Stimulated activated CD4-positive, alpha-beta T cell treated with anti-CD3 and anti-CD28 coated beads, Interleukin-1b, Interleukin-23, amount 100 ng/mL, for 1 hour (primary cell): ENCODE measurements around the gene ZNF331.

Experiments used
- DNase-seq, 2 donors: peaks; one replicate each; pipeline ENCODE4 v3.0.0-alpha.2; 2020; ENCODE audit warnings: low read depth in 2 of 2

Gene ZNF331

GRCh38 chr19:53571339-53571738 is 33.4 kb downstream of the ZNF331 start:
- no peak for DNase-seq

DNA sequence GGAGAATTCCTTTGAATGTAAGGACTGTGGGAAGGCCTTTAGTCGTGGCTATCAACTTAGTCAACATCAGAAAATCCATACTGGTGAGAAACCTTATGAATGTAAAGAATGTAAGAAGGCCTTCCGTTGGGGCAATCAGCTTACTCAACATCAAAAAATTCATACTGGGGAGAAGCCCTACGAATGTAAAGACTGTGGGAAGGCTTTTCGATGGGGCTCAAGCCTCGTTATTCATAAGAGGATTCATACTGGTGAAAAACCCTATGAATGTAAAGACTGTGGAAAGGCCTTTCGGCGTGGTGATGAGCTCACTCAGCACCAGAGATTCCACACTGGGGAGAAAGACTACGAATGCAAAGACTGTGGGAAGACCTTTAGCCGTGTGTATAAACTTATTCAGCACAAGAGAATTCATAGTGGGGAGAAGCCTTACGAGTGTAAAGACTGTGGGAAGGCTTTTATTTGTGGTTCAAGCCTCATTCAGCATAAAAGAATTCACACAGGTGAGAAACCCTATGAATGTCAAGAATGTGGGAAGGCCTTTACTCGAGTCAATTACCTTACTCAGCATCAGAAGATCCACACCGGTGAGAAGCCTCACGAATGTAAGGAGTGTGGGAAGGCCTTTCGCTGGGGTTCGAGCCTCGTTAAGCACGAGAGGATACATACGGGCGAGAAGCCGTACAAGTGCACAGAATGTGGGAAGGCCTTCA is 39.2 kb downstream of the ZNF331 start:
- no peak for DNase-seq

GRCh38 chr19:53577968-53578367 is 40.0 kb downstream of the ZNF331 start:
- DNase-seq: no peak

- no peak for DNase-seq
Measured at GRCh38 chr19:53579518-53579917, 41.6 kb downstream of the ZNF331 start.

DNA sequence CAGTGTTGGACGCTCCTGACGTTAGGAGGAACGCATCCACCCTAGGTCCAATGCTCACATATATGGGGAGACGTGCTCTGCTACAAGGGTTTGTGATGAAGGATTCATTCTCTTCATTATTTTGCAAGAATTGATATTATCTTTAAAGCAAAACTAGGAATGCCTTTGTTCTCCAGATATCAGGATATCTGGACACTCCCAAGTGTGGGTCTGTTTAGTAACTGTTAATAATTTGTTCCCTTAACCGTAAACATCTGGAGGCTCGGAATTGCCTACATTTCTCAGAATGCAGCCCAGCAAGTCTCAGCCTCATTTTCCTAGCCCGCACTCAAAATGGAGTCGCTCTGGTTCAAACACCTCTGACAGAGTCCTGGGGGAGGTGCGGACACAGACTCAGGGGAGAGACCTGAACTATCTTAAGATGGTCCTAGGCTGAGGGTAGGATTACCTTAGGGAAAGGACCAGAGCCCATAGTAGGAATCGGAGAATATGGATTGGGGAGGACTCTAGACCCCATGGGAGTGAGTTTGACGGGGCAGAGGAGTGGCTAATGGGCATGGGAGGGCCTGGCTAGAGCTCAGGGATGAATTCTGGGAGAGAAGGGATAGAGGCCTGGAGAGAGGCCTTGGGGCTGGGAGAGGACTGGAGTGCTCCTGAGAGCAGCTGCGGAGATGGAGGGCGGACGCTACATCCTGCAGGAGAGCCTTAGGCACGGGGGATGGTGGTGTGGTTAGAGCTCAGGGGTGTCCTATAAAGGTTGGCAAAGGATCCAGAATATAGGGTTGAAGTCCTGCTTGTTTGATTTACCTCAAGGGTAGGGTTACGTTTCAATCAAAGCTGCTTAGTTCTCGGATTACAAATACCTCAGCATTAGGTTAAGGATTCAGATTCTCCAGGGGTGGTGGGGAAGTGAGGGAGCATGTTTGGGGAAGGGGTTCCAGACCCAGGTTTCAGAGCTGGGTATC is 43.2 kb downstream of the ZNF331 start:
- DNase-seq: no peak

DNA sequence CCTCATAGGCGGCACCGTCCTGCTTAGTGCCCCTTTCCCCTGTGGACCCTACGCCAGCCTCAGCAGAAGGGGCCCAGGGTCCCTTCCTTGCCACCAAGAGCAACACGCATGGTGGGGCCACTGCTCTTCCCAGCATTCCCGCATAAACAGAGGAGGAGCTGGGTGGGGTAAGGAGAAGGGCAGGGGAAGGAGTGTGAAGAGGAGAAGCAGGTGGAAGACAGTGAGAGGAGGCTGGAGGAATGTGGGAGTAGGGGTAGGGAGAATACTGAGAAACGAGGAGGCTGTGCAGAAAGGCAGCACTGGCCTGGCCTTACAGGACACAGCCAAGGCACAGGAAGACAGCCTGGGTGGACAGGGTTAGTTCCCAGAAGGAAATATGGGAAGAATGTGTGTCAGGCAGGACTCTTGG is 43.9 kb downstream of the ZNF331 start:
- no peak for DNase-seq

DNA sequence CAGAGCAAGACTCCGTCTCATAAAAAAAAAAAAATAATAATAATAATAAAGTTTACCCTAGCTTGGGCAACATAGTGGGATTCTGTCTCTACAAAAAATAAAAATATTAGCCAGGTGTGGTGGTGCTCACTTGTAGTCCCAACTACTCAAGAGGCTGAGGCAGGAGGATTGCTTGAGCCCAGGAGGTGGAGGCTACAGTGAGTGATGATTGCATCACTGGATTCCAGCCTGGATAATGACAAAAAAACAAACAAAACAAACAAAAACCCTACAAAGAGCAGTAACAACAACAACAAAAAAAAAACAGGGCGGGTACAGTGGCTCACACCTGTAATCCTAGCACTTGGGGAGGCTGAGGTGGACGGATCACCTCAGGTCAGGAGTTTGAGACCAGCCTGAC is 45.2 kb downstream of the ZNF331 start:
- no peak for DNase-seq

DNA sequence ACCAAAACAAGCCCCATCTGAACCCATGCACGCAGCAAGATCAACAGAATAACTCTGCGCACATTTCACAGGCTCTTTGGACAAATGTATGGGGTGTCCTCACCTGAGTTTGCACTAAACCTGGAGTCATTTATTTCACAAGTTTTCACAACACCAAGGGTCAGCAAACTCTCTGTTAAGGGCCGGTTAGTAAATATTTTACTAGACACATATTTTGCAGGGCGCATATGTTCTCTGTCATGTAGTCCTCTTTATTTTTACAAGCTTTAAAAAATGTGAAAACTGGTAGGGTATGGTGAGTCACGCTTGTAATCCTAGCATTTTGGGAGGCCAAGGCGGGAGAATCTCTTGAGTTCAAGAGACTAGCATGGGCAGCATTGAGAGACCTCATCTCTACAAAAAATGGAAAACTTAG is 48.3 kb downstream of the ZNF331 start:
- no peak for DNase-seq

- no peak for DNase-seq
Measured at GRCh38 chr19:53594811-53595509, 57.0 kb downstream of the ZNF331 start.

DNA sequence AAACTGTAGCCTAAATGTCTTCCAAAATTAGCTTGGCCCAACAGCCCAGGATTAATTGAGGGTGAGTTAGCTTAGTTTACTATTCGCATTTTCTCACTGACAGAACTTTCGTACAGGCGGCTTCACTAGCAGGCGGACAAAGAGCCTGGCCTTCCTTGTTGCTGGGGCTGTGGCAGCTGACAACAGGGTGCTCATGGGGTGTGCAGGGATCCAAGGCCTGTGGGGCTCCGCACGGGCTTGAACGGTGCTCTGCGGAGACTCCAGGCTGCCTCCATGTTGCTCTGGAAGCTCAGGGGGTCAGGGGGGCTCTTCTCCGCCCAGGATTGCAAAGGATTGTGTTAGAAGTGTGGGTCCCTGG is 57.5 kb downstream of the ZNF331 start:
- no peak for DNase-seq

DNA sequence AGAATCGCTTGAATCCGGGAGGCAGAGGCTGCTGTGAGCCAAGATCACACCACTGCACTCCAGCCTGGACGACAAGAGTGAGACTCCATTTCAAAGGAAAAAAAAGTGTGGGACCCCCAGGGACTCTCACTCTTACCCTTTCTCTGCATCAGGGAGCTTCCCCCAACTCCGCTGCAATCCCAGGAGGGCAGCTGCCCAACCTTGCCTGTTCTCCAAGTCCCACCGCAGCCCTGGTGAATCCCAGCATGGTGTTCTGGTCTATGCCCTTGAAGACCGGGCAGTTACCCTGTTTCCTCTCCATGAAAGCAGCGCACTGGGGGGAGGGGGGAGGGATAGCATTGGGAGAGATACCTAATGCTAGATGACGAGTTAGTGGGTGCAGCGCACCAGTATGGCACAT is 58.1 kb downstream of the ZNF331 start:
- no peak for DNase-seq

GRCh38 chr19:53597023-53597422 is 59.1 kb downstream of the ZNF331 start:
- DNase-seq: no peak

DNA sequence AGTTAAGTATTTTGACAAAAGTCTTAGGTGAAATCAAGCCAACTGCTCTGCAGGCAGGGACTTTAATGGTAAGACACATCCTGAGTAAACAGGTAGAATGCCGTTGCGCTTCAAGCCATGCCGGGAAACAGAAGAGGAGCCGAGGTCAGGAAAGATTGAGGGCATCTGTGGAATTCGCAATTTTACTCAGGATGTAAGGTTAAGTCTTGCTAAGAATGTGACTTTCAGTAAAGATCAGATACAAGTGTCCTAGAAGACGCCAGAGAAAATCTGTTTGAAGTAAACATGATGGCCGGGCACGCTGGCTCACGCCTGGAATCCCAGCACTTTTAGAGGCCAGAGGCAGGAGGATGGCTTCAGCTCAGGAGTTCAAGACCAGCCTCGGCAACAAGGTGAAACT is 60.4 kb downstream of the ZNF331 start:
- no peak for DNase-seq

GRCh38 chr19:53600217-53600616 is 62.3 kb downstream of the ZNF331 start:
- no peak for DNase-seq

- no peak for DNase-seq
Measured at GRCh38 chr19:53606031-53606430, 68.1 kb downstream of the ZNF331 start.

DNA sequence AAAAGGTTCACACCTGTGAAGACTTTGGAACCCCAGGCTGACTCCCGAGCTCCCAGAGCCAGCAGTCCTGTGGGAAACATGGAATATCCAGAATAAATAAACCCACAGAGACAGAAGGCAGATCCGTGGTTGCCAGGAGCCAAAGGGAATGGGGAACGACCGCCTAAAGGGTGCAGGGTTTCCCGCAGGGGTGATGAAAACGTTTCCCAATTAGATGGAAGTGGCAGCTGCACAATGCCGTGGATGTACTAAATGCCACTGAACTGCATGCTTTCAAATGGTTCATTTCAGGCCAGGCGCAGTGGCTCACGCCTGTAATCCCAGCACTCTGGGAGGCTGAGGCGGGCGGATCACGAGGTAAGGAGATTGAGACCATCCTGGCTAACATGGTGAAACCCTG is 70.4 kb downstream of the ZNF331 start:
- no peak for DNase-seq

- no peak for DNase-seq
Measured at GRCh38 chr19:53612762-53613526, 75.0 kb downstream of the ZNF331 start.

DNA sequence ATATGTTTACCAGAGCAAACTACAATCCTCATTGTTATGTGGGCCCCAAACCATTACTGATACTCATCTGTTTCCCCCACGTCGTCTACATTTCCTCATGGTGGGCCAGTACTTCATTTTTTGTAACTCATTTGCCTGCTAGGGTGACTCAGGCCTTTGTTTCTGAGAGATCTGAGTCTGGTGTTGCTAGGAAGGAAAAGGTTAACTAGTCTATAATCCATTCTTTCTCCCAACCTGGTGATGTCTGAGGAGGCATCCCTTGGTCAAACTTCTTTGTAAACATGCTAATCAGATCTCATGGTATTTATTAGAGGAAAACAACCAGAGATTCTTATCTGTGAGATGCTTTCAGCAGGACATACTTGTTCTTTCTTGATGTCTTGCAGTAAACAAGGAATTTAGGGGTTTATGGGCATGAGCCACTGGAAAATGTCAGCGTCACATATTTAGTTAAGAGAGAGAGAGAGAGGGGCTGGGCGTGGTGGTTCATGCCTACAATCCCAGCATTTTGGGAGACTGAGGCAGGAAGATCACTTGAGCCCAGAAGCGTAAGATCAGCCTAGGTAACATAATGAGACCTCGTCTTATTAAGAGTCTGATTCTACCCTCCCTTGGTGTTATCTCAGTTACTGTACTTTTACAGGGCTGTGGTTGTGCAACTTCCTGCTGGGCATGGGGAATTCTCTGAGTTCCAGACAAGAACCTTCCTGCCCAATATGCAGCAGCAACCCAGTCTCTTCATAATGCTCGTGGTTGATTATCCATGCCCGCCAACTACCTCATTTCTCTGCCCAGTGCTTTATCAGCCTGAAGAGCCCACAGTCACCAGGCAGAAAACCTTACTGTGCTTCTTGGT is 84.2 kb downstream of the ZNF331 start:
- DNase-seq: no peak

DNA sequence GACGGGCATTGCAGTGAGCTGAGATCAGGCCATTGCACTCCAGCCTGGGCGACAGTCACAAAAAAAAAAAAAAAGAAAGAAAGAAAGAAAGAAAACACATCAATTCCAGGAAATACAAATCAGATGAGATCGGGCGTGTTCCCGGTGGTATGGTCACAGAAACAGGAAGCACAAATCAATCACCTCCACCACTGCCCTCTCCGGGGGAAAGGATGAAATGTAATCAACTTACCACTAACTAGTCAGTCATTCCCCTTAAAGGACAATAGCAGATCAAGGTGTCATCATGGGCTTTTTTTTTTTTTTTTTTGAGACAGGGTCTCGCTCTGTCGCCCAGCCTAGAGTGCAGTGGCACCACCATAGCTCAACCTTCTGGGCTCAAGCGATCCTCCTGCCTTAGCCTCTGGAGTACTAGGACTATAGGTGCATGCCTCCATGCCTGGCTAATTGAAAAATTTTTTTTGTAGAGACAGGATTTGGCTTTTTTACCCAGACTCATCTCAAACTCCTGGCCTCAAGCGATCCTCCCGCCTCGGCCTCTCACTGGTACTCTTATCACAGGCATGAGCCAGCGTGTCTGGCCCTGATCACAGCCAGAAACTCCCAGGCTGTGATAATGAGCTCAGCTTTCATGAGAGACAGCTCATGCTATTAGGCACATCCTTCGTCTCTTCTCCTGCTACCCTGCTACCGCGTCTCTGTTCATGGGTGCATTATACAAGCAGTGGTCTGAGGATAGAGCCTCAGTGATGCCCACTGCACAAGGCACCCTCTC is 87.0 kb downstream of the ZNF331 start:
- DNase-seq: no peak

DNA sequence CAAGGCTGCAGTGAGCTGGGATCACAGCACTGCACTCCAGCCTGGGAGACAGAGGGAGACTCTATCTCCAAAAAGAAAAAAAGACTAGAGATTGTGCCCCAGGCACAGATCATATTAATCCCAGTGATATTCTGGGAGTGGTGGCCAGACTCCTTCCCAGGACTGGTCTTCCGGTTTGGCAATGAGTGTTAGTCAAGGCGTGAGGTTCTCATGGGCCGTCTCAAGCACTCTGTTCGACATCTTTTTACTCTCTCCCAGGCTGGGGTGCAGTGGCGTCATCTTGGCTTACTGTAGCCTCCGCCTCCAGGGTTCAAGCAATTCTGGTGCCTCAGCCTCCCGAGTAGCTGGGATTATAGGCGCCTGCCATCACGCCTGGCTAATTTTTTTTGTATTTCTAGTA is 88.5 kb downstream of the ZNF331 start:
- DNase-seq: no peak
